ENCODE measurements around the gene CAB39L.

DNA sequence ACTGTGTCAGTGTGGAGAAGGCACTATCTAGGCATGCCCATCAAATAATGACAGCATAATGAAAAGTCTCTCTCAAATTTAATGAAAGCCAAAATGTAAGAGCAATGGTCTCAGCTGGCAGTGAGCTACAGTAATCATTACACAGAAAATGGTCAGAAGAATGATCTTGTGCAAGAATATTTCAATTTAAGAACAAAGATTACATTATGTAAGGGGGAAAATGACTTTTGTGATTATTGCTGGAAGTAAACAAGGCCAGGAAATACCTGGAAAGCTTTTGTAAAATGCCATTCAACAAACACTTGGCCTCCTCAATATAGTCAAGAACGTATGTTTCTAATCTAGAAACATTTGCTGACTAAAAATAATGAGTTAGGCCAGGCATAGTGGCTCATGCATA is 89.1 kb downstream of the CAB39L start:
- TF ChIP-seq, protein P1, sequence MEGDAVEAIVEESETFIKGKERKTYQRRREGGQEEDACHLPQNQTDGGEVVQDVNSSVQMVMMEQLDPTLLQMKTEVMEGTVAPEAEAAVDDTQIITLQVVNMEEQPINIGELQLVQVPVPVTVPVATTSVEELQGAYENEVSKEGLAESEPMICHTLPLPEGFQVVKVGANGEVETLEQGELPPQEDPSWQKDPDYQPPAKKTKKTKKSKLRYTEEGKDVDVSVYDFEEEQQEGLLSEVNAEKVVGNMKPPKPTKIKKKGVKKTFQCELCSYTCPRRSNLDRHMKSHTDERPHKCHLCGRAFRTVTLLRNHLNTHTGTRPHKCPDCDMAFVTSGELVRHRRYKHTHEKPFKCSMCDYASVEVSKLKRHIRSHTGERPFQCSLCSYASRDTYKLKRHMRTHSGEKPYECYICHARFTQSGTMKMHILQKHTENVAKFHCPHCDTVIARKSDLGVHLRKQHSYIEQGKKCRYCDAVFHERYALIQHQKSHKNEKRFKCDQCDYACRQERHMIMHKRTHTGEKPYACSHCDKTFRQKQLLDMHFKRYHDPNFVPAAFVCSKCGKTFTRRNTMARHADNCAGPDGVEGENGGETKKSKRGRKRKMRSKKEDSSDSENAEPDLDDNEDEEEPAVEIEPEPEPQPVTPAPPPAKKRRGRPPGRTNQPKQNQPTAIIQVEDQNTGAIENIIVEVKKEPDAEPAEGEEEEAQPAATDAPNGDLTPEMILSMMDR (IDR thresholded peaks at IDR 0.05) = no peak
- TF ChIP-seq REST (IDR thresholded peaks at IDR 0.05; ENCODE audit: insufficient read depth in 1 of 2, low read depth in 2 of 2, low read length in 1 of 2) = no peak

All from Panc1 (cell line).